ENCODE results near the gene EXOC1. TPM values are rescaled to one million over a fixed set of nuclear protein-coding genes. Genes with fewer than 3 reads are reported as not detected.

Gene EXOC1
- total RNA-seq, 2 experiments from 2014 or later = 23.7 to 33.5 TPM

DNA sequence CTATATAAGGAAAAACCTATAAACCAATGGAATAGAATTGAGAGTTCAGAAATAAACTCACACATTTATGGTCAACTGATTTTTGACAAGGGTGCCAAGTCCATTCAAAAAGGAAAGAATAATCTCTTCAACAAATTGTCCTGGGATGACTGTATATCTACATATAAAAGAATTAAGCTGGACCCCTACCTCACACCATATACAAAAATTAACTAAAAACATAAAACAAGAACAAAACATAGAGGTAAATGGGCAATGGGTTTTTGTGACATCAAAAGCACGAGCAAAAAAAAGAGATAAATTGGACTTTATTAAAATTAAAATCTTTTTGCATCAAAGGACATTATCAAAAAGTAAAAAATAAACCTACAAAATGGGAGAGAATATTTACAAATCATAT lies 15.5 kb upstream of the EXOC1 start:
- POLR2A ChIA-PET = interaction anchor here (0.6 to 0.9 kb wide), 2 partner anchors 25 to 30 kb away, joined by 3 to 5 read pairs; no protein-coding TSS in a partner anchor

DNA sequence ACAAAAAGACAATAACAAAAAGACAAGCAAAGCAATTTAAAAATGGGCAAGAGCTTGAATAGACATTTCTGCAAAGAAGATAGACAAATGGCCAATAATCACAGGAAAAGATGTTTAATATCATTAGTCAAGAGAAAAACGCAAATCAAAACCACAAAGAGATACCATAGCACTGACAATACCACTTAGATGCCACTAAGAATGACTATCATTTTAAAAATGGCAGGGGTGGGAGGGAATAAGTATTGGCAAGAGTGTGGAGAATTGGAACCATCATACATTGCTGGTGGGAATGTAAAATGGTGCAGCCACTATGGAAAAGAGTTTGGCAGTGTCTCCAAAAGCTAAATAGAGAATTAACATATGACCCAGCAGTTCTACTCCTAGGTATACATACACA lies 15.1 kb upstream of the EXOC1 start:
- H3K9me2 ChIP-seq (ENCODE audit: insufficient read depth, low read length) = no peaks in the 10 kb centered on the region
- H3K79me2 ChIP-seq (ENCODE audit: insufficient read depth, low read depth, low read length) = no peaks in the 10 kb centered on the region
- POLR2A ChIA-PET = interaction anchor here (0.6 to 0.9 kb wide), 2 partner anchors 25 to 29 kb away, joined by 3 to 5 read pairs; no protein-coding TSS in a partner anchor
- DNase-seq (ENCODE audit: low spot score) = no peak
- no peak overlapping the region for H3K4me2 ChIP-seq (ENCODE audit: low read length)
- H2AFZ ChIP-seq (ENCODE audit: low read length) = no peak overlapping the region
- no peaks in the 10 kb centered on the region for H3K9me3 ChIP-seq (ENCODE audit: low read length)
- BruUV-seq (replicated peaks) = no TSS peak
- H3K4me1 ChIP-seq (ENCODE audit: insufficient read depth, low read length, poor library complexity, severe bottlenecking) = no peaks in the 10 kb centered on the region
- no peak overlapping the region for H3K4me3 ChIP-seq (ENCODE audit: low read depth, low read length, poor library complexity, severe bottlenecking)
- CTCF ChIA-PET (ENCODE audit: unreplicated experiment) = no interaction called here
- intact Hi-C loops (cut with micrococcal nuclease; ENCODE audit: unreplicated experiment) = no loop called here
- H3K36me3 ChIP-seq (ENCODE audit: insufficient read depth, low read length) = no peaks in the 10 kb centered on the region
- TF ChIP-seq EZH2phosphoT487 (IDR thresholded peaks at IDR 0.05; ENCODE audit: borderline replicate concordance, low read depth, low read length) (no peak), CTCF (conservative IDR thresholded peaks at IDR 0.05; ENCODE audit: low read length) (no peak)
- no peak overlapping the region for H3K27ac ChIP-seq (ENCODE audit: low read depth, low read length, poor library complexity, severe bottlenecking)
- H4K20me1 ChIP-seq (ENCODE audit: insufficient read depth, low read length) = no peaks in the 10 kb centered on the region

More for the DNA sequence above, 15.5 kb upstream of the EXOC1 start:
- H2AFZ ChIP-seq (ENCODE audit: low read length) = no peak overlapping the region
- TF ChIP-seq EZH2phosphoT487 (IDR thresholded peaks at IDR 0.05; ENCODE audit: borderline replicate concordance, low read depth, low read length) (no peak), CTCF (conservative IDR thresholded peaks at IDR 0.05; ENCODE audit: low read length) (no peak)
- no peak overlapping the region for H3K4me3 ChIP-seq (ENCODE audit: low read depth, low read length, poor library complexity, severe bottlenecking)
- no peaks in the 10 kb centered on the region for H3K79me2 ChIP-seq (ENCODE audit: insufficient read depth, low read depth, low read length)
- BruUV-seq (replicated peaks) = no TSS peak
- H3K27ac ChIP-seq (ENCODE audit: low read depth, low read length, poor library complexity, severe bottlenecking) = no peak overlapping the region
- intact Hi-C loops (cut with micrococcal nuclease; ENCODE audit: unreplicated experiment) = no loop called here
- H4K20me1 ChIP-seq (ENCODE audit: insufficient read depth, low read length) = no peaks in the 10 kb centered on the region
- no peaks in the 10 kb centered on the region for H3K4me1 ChIP-seq (ENCODE audit: insufficient read depth, low read length, poor library complexity, severe bottlenecking)
- no peaks in the 10 kb centered on the region for H3K9me3 ChIP-seq (ENCODE audit: low read length)
- no peaks in the 10 kb centered on the region for H3K36me3 ChIP-seq (ENCODE audit: insufficient read depth, low read length)
- no peak for DNase-seq (ENCODE audit: low spot score)
- no peaks in the 10 kb centered on the region for H3K9me2 ChIP-seq (ENCODE audit: insufficient read depth, low read length)
- H3K4me2 ChIP-seq (ENCODE audit: low read length) = no peak overlapping the region
- CTCF ChIA-PET (ENCODE audit: unreplicated experiment) = no interaction called here

- H3K9me3 ChIP-seq (ENCODE audit: low read length) = no peaks in the 10 kb centered on the region
- H3K9me2 ChIP-seq (ENCODE audit: insufficient read depth, low read length) = no peaks in the 10 kb centered on the region
- H4K20me1 ChIP-seq (ENCODE audit: insufficient read depth, low read length) = no peaks in the 10 kb centered on the region
- no peaks in the 10 kb centered on the region for H3K36me3 ChIP-seq (ENCODE audit: insufficient read depth, low read length)
- no peaks in the 10 kb centered on the region for H3K79me2 ChIP-seq (ENCODE audit: insufficient read depth, low read depth, low read length)
- intact Hi-C loops (cut with micrococcal nuclease; ENCODE audit: unreplicated experiment) = no loop called here
- no TSS peak for BruUV-seq (replicated peaks)
- no peak overlapping the region for H3K27ac ChIP-seq (ENCODE audit: low read depth, low read length, poor library complexity, severe bottlenecking)
- POLR2A ChIA-PET = no interaction called here
- no peak for DNase-seq (ENCODE audit: low spot score)
- no peak overlapping the region for H3K4me2 ChIP-seq (ENCODE audit: low read length)
- CTCF ChIA-PET (ENCODE audit: unreplicated experiment) = no interaction called here
- no peak overlapping the region for H3K4me3 ChIP-seq (ENCODE audit: low read depth, low read length, poor library complexity, severe bottlenecking)
- TF ChIP-seq EZH2phosphoT487 (IDR thresholded peaks at IDR 0.05; ENCODE audit: borderline replicate concordance, low read depth, low read length) (no peak), CTCF (conservative IDR thresholded peaks at IDR 0.05; ENCODE audit: low read length) (no peak)
- H2AFZ ChIP-seq (ENCODE audit: low read length) = no peak overlapping the region
- H3K4me1 ChIP-seq (ENCODE audit: insufficient read depth, low read length, poor library complexity, severe bottlenecking) = no peaks in the 10 kb centered on the region
Measured at GRCh38 chr4:55838952-55839351, 14.5 kb upstream of the EXOC1 start.
